GM08714 (cell line): ENCODE results near the gene RAB30.

Experiments
- H3K4me3 ChIP-seq: fragments of 200-500 bp; sonication (Bioruptor generic); 2 replicates; pipeline ENCODE4 v1.5.1; 2014; ENCODE audit warnings: mild to moderate bottlenecking, low read length, inconsistent platforms
- ZNF274 ChIP-seq: IDR thresholded peaks from 2 replicates; pipeline ENCODE4 v1.6.1; 2012; ENCODE audit warnings: mild to moderate bottlenecking, low read depth, low read length

RAB30 gene

GRCh38 chr11:83036701-83037100, 35.0 kb downstream of the RAB30 start:
- H3K4me3 ChIP-seq: no peak overlapping the region
- no peak for TF ChIP-seq ZNF274

DNA sequence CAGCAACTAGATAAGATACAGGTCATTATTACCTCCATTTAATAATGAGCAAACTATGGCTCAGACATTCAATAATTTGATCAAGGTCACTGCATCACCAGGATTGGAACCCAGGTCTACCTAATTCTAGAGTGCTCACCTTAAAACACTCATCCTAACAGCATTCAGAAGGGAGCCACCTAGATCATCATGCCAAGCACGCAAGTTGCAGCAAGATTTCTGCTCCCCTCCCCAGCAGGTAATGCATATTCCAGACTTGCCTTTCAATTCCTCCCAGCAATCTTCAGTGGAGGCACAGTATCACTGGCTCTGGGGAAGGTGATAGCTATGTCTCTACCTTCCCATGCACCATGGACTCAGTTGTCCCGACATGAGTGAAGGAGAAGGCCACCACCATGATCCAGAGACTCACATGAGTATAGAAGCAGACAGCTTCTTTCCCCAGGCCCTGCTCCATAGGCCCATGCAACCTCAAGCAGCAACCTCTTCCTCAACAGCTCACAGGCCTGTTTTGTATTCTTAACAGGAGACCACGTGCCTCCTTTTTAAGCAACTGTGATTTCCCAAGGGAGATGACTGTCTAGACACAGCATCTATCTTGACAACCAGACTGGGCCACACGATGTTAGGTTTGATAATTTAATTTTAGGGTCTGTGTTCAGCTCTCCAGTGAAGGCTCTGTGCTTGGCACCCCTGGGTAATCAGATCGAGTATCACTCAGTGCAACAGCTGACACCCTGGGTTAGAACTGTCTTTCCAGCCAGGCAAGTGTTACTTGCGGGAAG, 36.4 kb downstream of the RAB30 start:
- TF ChIP-seq ZNF274: no peak

DNA sequence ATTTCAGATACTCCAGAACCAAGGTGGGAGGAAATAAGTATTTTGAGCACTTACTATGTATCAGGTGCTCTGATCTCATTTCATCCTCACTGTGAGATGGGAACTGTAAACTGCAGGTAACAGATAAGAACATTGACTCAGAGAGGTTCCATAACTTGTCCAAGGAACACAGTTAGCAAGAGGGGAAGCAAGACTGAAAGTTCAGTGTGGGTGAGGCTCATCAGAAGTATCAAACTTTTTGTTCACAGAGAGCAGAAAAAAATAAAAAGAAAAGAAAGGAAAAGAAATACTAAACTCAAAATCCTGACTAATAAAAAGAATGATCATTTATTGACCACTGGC, 37.1 kb downstream of the RAB30 start:
- no peak for TF ChIP-seq ZNF274

More for the DNA sequence above, 36.4 kb downstream of the RAB30 start:
- no peak overlapping the region for H3K4me3 ChIP-seq

GRCh38 chr11:83033972-83034672, 37.6 kb downstream of the RAB30 start:
- H3K4me3 ChIP-seq: no peak overlapping the region
- TF ChIP-seq ZNF274: no peak

More for the DNA sequence above, 37.1 kb downstream of the RAB30 start:
- no peak overlapping the region for H3K4me3 ChIP-seq

DNA sequence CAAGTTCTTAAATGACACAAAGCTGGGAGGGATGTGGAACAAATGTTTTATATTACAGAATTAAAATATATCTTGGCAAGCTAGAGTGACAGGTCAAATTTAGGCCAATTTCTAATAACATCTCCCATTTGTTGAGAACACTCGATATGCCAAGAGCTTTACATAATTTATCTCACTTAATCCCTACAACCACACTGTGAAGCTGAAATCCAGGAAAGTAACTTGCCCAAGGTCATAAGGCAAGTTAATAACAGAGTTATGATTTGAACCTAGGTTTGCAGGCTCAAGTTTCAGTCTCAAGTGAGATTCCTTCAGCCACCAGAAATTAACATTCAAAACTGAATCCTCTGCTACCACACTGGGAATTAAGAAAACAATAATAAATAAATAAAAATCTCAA, 38.3 kb downstream of the RAB30 start:
- TF ChIP-seq ZNF274: no peak
- H3K4me3 ChIP-seq: no peak overlapping the region

DNA sequence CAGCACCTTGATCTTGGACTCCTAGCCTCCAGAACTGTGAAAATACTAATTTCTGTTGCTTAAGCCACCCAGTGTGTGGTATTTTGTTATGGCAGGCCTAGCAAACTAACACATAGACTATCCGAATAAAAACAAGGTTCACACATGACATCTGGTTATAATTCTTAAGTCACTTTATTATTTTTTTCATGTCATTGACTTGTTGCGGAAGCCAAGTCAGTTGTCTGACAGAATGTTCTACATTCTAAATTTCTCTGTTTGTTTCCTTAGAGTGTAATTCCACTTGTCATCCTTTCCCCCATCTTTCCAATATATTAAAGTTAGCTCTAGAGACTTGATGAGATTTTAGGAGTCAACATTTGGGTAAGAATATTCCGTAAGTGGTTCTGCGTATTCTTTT, 40.6 kb downstream of the RAB30 start:
- TF ChIP-seq ZNF274: no peak

DNA sequence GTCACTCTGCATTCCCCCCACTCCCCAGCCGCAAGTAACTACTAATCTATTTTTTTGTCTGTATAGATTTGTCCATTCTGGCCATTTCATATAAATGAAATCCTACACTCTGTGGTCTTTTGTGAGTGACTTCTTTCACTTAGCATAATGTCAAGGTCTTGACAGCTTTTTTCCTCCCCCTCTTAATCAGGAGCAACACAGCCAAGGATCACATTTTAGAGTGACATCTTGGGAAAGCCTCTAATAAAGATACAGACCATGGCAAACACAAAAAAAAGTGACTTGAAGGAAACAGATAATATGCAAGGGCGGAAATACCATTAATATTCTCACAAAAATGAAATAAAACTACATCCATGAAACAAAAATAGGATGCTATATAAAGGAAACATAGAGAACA, 43.9 kb downstream of the RAB30 start:
- TF ChIP-seq ZNF274: no peak
- no peak overlapping the region for H3K4me3 ChIP-seq

More for the DNA sequence above, 40.6 kb downstream of the RAB30 start:
- H3K4me3 ChIP-seq: no peak overlapping the region

GRCh38 chr11:83027289-83027688, 44.4 kb downstream of the RAB30 start:
- TF ChIP-seq ZNF274: no peak
- H3K4me3 ChIP-seq: no peak overlapping the region

DNA sequence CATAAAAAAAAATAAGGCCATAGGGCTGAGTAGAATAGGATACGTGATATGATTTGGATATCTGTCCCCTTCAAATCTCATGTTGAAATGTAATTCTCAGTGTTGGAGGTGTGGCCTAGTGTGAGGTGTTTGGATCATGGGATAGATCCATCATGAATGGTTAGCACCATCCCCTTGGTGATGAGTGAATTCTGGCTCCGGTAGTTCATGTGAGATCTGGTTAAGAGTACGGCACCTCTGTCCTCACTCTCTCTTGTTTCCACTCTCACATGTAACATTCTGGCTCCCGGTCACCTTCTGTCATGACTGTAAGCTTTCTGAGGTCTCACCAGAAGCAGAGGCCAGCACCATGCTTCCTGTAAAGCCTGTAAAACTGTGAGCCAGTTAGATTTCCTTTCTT, 45.5 kb downstream of the RAB30 start:
- H3K4me3 ChIP-seq: no peak overlapping the region

DNA sequence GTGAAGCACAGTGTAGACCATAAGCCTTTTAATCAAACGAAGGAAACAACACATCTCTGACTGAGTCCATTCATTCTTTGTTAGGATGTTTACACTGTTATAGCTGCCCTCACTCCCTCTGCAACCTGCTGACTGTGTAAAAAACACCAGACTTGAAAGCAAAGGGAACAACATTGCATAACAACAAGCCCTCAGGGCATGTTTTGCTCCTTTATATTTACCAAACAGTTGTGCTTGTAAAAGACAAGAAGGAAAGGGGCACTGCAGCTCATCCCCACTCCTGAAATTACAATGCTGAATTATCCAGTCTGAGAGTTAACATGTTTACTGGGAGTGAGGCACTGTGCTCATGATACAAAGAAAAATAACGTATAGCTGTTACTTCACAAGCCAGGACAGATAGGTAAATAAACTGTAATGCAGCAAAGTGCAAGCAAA, 46.4 kb downstream of the RAB30 start:
- H3K4me3 ChIP-seq: no peak overlapping the region
- no peak for TF ChIP-seq ZNF274

More for the DNA sequence above, 45.5 kb downstream of the RAB30 start:
- no peak for TF ChIP-seq ZNF274

- TF ChIP-seq ZNF274: no peak
- no peak overlapping the region for H3K4me3 ChIP-seq
These were observed 47.3 kb downstream of the RAB30 start for GRCh38 chr11:83024270-83024854.

DNA sequence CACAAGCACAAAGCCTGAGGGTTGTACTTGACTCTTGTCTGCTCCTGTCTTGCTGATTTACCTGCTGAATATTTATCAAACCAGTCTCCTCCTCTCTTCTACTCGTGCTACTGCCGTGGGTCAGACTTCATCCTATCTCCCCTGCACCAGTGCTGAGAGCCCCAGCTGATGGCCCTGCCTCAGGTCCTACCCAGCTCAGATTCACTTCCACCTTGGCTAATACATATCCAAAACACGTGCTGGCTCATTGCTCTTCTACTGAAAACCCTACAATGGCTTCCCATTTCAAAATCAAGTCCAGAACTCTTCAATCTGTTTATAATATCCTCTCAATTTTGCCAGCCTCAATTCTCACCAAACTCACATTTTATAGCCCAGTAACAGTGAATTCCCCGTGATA, 48.3 kb downstream of the RAB30 start:
- H3K4me3 ChIP-seq: no peak overlapping the region
- TF ChIP-seq ZNF274: no peak

- H3K4me3 ChIP-seq: no peak overlapping the region
- TF ChIP-seq ZNF274: no peak
These were observed 49.9 kb downstream of the RAB30 start for GRCh38 chr11:83021780-83022125.

GRCh38 chr11:83020942-83021779, 50.5 kb downstream of the RAB30 start:
- TF ChIP-seq ZNF274: no peak
- no peak overlapping the region for H3K4me3 ChIP-seq

- no peak overlapping the region for H3K4me3 ChIP-seq
- TF ChIP-seq ZNF274: no peak
These were observed 51.7 kb downstream of the RAB30 start for GRCh38 chr11:83019888-83020579.
